Midbrain (tissue), 1 donor: ENCODE measurements around the gene HDAC2.
"Not testable (repeated sequence)": the region's sequence is repeated elsewhere in the genome, so short reads cannot be mapped to it uniquely, and the experiment has no call there.

Source experiments
- DNase-seq: peaks from one replicate; lab custom pipeline; 2025; lab: John Stamatoyannopoulos, UW

HDAC2 gene

GRCh38 chr6:113971741-113972140, 793 bp upstream of the HDAC2 start:
- DNase-seq: no peak

- DNase-seq: peak; percentile 51
Measured at GRCh38 chr6:113969888-113970804, 802 bp downstream of the HDAC2 start.

- DNase-seq: no peak
Measured at GRCh38 chr6:113968472-113968871, 2.5 kb downstream of the HDAC2 start.

GRCh38 chr6:113967777-113968176, 3.2 kb downstream of the HDAC2 start:
- DNase-seq: no peak

GRCh38 chr6:113960795-113961194, 10.2 kb downstream of the HDAC2 start:
- no peak for DNase-seq

GRCh38 chr6:113959235-113959634, 11.7 kb downstream of the HDAC2 start:
- DNase-seq: no peak

GRCh38 chr6:113954653-113955052, 16.3 kb downstream of the HDAC2 start:
- DNase-seq: no peak

GRCh38 chr6:113953346-113953745, 17.6 kb downstream of the HDAC2 start:
- DNase-seq: no peak

GRCh38 chr6:113949499-113949898, 21.4 kb downstream of the HDAC2 start:
- DNase-seq: no peak

GRCh38 chr6:113944701-113945100, 26.2 kb downstream of the HDAC2 start:
- no peak for DNase-seq

- no peak for DNase-seq
Measured at GRCh38 chr6:113939825-113940224, 31.1 kb downstream of the HDAC2 start.

GRCh38 chr6:113936093-113936934, 34.6 kb downstream of the HDAC2 start:
- peak; percentile 64 for DNase-seq

GRCh38 chr6:113934101-113934500, 36.8 kb downstream of the HDAC2 start:
- DNase-seq: no peak

GRCh38 chr6:113931907-113932306, 39.0 kb downstream of the HDAC2 start:
- not testable (repeated sequence) for DNase-seq

GRCh38 chr6:113930183-113930582, 40.8 kb downstream of the HDAC2 start:
- no peak for DNase-seq

GRCh38 chr6:113927001-113927400, 43.9 kb downstream of the HDAC2 start:
- no peak for DNase-seq

- no peak for DNase-seq
Measured at GRCh38 chr6:113925378-113925777, 45.6 kb downstream of the HDAC2 start.

- DNase-seq: no peak
Measured at GRCh38 chr6:113924312-113924723, 46.6 kb downstream of the HDAC2 start.

GRCh38 chr6:113923526-113923925, 47.4 kb downstream of the HDAC2 start:
- no peak for DNase-seq

- no peak for DNase-seq
Measured at GRCh38 chr6:113921299-113921904, 49.5 kb downstream of the HDAC2 start.

GRCh38 chr6:113920663-113921267, 50.2 kb downstream of the HDAC2 start:
- no peak for DNase-seq

GRCh38 chr6:113910285-113910684, 60.7 kb downstream of the HDAC2 start:
- not testable (repeated sequence) for DNase-seq
